IPS DF 6.9 (cell line): ENCODE results near the gene LGALS8.

Experiments
- DNase-seq: peaks from one replicate; pipeline ENCODE4 v3.0.0-alpha.2; 2013; ENCODE audit warnings: low read depth, low spot score
- H3K27ac ChIP-seq: one replicate; pipeline ENCODE4 v1.5.1; 2013; ENCODE audit warnings: low read length, control low read depth
- H3K27me3 ChIP-seq: 2 replicates; pipeline ENCODE4 v1.6.1; 2013; ENCODE audit warnings: mild to moderate bottlenecking, low read length; ENCODE audit not compliant: control insufficient read depth, insufficient read depth
- H3K36me3 ChIP-seq: 2 replicates; pipeline ENCODE4 v1.6.1; 2013; ENCODE audit warnings: low read length; ENCODE audit not compliant: control insufficient read depth, insufficient read depth
- H3K4me1 ChIP-seq: 2 replicates; pipeline ENCODE4 v1.6.1; 2013; ENCODE audit warnings: low read length; ENCODE audit not compliant: control insufficient read depth, insufficient read depth
- H3K4me3 ChIP-seq: 2 replicates; pipeline ENCODE4 v1.5.1; 2013; ENCODE audit warnings: mild to moderate bottlenecking, low read length
- H3K9me3 ChIP-seq: 2 replicates; pipeline ENCODE4 v1.6.1; 2013; ENCODE audit warnings: low read length, inconsistent platforms; ENCODE audit not compliant: control insufficient read depth, insufficient read depth
- WGBS: extraction: QIAGEN DNeasy Blood & Tissue Kit; methylation state at CpG from one replicate; pipeline ENCODE4 v1.1.7; 2013; ENCODE audit warnings: mixed read lengths, missing lambda C conversion rate; ENCODE audit not compliant: insufficient read length, insufficient coverage; 5-methylcytosine and 5-hydroxymethylcytosine counted together

LGALS8 gene

DNA sequence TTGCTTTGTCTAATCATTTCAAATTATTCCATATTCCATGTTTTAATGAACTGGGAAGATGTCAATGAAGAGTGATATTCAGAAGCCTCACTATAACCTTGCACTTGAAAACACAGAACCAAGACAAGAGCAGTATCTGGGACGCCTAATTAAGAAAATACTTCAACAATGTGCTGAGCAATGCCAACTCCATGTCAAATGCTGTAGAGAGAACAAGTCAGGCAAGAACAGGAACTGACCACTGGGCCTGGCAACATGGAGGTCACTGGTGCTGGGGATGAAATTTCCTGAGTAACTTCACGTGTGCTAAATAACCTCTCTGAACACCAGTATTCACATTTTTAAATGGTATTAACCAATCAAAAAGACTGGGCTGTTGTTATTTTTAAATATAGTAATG lies 57.7 kb downstream of the LGALS8 start:
- WGBS, result no CpG with 5 or more reads among the region's 2 CpGs
- Histone ChIP-seq H3K4me3 (no peak overlapping the region), H3K4me1 (no peaks in the 10 kb centered on the region), H3K27ac (no peak overlapping the region), H3K9me3 (no peaks in the 10 kb centered on the region), H3K27me3 (no peaks in the 10 kb centered on the region), H3K36me3 (peaks cover 10% of the 10 kb centered on the region; the same call in 1 of the 2 replicates)
- DNase-seq, result no peak

DNA sequence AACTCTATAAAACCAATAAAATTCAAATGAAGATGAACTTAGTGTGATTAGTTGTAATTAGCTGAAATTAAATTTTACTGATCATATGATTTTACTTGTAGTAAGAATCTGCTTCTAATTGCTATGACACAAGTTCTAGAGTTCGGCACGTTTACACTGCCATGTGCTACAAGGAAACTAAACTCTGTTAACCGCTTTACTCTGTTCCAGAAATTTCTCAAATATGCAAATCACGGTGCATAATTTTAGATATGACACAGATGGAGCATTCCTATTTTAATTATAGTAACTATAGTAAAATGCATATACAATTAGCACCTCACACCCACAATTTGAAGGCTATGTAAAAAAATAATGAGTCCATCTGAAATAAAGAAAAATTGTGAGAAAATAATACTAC lies 65.7 kb downstream of the LGALS8 start:
- H3K36me3 ChIP-seq, result peaks cover 10% of the 10 kb centered on the region; the same call in 1 of the 2 replicates
- no peaks in the 10 kb centered on the region for H3K4me1 ChIP-seq
- no peaks in the 10 kb centered on the region for H3K9me3 ChIP-seq
- H3K4me3 ChIP-seq, result no peak overlapping the region
- DNase-seq, result no peak
- no peaks in the 10 kb centered on the region for H3K27me3 ChIP-seq
- no CpG with 5 or more reads among the region's 4 CpGs for whole genome bisulfite sequencing
- H3K27ac ChIP-seq, result no peak overlapping the region

DNA sequence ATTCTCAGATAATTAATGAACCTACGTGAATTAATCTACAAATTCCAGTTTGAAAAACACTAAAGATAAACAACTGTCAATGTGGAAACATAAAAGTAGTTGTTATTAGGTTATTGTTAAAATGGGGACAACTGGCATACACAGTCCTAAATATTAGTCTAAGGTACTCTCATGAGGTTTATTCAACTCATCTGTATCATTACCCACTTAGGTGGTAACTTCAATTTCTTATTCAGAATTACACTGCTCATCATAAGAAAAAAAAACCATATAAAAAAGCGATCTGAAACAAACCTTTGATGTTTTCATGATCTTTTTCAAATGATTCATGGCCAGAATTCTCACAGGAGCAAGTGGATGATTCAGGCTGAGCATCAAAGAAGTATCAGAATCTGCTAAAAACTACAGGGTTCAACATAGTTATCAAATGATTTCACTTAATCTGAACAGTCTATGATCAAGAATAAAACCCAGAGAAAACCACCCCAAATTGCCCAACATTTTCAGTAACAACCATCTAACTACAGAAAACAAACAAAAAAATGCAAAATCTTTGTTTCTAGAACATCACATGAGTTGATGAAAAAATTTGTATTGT lies 66.9 kb downstream of the LGALS8 start:
- H3K27me3 ChIP-seq, result no peaks in the 10 kb centered on the region
- H3K36me3 ChIP-seq, result peaks cover 7% of the 10 kb centered on the region; the same call in 1 of the 2 replicates
- no peak overlapping the region for H3K27ac ChIP-seq
- DNase-seq, result no peak
- no peak overlapping the region for H3K4me3 ChIP-seq
- H3K4me1 ChIP-seq, result no peaks in the 10 kb centered on the region
- no CpG with 5 or more reads among the region's 2 CpGs for WGBS
- no peaks in the 10 kb centered on the region for H3K9me3 ChIP-seq

- no peaks in the 10 kb centered on the region for H3K27me3 ChIP-seq
- no peak overlapping the region for H3K4me3 ChIP-seq
- no peaks in the 10 kb centered on the region for H3K9me3 ChIP-seq
- no peaks in the 10 kb centered on the region; the same call in 1 of the 2 replicates for H3K36me3 ChIP-seq
- DNase-seq, result no peak
- H3K4me1 ChIP-seq, result no peaks in the 10 kb centered on the region
- no peak overlapping the region for H3K27ac ChIP-seq
These were observed 78.4 kb downstream of the LGALS8 start for GRCh38 chr1:236602171-236602570.
